ELF-1 (cell line): ENCODE results near the gene LCP1.
A peak's percentile ranks its signal among the peaks of the same experiment; 100 is the strongest.

Source experiments
- DNase-seq: peaks from one replicate; pipeline ENCODE4 v3.0.0-alpha.2; 2016; ENCODE audit warnings: low read depth, low spot score

Gene LCP1

DNA sequence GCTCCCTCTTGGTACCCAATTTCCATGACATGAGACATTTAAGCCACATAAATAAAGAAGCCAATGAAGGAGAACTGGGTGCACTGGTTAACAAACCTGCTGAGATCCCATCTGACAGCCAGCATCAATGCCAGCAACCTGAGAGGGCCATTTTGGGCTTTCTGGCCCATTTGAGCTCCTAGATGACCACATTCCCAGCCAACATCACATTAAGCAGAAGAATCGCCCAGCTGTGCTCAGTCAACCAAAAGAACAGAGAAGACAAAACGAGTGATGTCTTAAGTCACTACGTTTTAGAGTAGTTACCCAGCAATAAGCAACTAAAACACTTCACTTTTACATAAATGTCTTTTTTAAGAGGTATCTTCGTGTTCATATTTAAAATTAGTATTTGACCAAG is 21.9 kb downstream of the LCP1 start:
- DNase-seq, result no peak

DNA sequence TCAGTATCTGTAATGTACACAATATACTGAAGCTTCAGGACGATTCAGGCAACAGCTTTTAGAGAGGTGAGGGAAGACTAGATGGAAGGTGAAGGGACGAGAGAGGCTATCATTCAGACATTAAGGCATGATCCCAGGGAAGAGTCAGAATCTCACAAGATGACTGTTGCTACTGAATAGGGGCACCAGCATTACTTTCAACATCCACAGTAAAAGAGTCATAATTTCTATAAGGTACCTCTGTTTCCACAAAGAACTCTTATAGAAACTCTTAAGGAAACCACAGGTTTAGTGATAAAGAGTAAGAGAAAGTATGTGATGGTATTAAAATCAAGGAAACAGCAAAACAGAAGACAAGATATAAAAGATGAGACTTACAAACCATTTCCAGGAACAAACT is 23.0 kb downstream of the LCP1 start:
- DNase-seq, result no peak

DNA sequence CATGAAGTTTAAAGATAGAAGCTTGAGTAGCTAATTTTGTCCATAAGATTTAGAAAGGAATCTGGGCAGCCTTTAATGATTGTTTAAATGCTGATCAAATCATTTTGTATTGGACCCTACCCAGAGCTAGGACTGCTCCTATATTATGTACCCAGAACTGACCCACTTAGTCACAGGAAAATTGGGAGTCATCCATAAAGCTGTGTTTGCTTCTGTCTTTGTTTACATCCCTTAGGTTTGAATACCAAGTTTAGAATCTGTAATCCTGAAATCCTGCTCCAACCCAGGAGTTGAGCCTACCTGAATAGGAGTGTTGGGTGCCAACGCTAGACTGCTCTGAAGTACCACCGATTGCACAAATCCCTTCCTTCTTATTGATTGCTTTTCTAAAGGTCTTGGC is 23.8 kb downstream of the LCP1 start:
- DNase-seq, result no peak

DNA sequence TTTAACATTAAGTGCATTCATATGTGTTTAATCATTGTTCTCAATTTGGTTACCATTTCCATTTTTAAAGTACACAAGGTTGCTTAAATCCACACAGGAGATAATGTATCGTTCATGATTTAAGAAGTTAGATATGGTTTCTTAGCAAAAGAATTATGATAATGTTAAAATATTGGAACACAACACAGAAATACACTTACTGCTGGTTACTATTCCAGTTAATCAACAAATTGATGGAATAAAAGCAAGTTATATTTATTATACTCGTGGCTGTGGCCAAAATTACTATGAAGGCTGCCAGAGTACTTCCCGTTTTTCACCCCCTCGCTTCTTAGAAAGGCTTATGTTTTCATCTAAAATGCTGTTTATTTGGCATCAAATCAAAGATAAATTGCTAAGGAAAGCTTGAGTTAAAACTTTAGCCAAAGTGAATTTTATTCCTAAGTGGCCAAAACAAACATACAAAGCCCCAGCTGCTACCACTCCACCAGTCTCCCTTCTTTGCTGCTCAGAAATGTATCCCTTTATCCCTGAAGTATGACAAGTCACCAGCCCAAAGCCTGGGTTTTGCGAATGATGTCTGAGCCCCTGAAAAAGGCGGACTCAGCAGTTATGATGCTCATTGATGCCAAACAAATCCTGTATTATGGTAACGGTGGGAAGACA is 27.7 kb downstream of the LCP1 start:
- DNase-seq, result no peak

DNA sequence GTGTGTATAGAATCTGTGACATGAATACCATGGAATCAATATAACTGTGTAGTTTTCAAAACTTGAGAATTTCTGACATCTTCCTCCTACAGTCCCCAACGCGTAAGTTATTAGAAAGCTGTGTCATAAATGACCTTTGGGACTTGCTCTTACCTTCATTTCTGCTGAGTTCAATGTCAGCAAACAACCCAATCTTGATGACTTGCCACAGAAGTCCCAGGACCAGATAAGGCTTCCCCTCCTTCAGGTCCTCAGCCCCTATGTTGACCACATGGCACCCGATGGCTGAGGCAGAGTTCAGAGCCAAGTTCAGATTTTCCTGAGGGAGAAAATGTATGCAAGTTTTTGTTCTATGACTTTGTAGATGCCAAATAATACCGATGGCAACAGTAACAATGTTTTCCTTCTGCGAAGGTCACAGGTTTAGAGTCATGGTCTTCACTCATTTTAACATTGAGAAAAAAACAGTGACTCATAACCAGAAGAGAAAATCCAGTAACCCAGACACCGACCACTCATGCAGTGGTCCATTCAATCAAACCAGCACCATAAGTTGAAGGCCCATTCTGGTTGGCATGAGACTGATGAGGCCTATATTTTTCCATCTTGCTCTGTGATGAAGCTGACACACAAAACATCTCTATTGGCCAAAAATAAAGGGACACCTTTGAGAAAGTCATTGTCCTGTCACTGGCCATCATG is 29.2 kb downstream of the LCP1 start:
- DNase-seq, result no peak

DNA sequence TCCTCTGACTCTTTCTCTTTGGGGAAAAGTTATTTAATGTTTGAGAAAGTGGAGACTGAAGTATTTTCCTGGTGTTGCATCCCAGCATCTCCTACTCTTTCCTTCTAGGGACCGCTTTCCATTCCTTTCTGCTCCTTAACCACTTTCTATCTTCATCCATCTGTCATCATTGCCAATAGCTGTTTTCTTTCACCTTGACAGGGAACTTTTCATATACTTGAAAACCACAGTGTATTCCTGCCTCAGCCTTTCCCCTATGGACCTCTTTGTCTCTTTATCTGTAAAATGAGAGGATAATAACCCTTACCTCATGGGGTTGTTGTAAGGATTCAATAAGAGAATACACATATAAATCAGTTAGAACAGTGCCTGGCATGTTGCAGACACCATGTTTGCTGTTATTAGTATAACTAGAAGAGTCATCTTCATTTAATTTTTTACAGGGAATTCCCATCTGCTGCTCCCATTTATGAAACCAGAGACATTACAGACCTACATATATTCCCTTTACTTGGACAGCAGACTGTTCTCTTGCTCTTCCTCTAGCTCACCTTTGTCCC is 31.8 kb downstream of the LCP1 start:
- DNase-seq, result no peak

DNA sequence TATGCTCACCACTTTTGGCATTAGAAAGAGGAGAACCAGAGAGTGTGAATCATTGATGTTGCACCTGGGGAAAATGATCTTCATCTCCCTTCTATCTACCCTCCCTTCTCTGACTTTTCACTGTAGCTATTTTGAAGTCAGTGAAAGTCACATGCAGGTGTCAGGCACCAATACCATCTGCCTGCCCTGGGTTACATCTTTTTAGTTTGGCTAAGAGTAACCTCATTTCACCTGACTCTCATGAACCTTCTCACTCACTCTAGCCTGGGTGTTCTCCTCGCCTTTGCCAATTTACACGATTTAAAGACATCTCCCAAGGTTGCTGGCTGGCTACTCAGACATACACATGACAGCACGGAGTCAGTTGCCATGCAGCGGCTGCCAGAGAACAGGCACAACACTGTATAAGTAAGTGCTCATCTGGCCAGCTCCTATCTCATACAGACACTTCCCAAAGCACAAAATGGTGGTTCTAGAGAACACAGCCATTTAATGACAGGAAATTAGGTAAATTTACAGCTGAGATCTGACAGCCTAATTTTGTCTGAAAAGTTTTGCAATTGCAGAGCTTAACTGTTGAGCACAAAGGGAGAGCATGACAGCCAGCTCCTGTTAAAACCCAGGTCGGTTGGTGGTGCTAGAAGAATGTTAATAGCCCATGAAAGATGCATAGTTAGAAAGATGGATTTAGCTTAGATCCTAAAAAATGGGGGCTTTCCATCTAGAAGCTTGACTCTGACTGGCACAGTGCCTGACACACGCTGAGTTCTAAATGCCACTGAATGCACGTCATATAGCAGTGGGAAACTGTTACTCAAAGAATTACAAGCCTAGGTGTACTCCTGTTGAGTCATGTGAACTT is 32.5 kb downstream of the LCP1 start:
- DNase-seq, result no peak

DNA sequence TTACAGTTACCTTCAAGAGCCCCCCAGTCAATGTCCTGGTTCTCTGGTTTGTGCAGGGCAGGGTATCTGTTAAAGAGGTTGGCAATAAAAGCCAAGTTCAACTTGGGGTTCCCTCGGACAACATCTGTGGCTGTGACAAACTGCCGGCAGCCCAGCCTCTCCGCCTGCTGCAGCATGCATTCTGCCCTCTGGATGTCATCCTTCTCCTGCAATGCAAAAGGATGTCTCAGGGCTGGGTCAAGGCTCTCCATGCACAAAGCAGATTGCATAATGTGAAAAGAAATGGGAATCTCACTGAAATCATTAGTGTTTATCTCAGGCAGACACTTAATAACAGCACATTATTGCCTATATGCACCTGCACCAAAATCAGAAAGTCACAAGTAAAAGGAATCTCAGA is 35.1 kb downstream of the LCP1 start:
- peak; percentile 19 for DNase-seq

DNA sequence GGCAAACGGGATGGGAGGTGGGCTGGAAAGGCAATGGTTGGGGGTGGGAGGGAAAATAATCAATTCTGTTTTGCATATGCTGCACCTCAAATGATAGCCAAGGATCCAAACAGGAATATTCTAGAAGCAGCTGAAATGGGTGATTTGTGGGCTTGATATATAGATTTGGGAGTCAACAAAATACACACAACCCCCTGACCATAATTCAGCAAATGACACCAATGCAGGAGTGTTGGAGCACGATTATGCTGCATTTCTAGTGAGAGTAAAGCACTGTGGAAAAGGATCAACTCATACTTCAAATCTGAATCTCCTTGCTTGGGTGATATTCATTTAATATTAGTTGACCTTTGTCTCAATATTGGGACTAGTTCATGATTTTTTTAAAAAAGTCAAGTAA is 36.0 kb downstream of the LCP1 start:
- no peak for DNase-seq

DNA sequence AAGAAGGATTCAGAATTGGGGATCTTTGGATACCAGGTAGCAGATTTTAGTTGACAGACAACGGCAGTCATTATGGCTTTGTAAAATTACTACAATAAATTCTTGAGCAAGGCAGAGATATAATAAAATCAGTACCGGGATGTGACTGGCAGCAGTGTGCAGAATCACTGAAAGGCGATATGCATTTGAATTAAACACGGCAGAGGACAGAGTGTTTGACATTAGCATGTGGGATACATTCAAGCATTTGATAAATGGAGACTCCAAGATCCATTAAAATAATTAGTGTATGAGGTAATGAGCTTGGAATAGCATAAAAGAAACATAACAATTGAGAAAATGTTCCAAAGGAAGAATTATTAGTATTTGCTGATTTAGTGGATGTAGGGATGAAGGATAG is 36.8 kb downstream of the LCP1 start:
- no peak for DNase-seq

DNA sequence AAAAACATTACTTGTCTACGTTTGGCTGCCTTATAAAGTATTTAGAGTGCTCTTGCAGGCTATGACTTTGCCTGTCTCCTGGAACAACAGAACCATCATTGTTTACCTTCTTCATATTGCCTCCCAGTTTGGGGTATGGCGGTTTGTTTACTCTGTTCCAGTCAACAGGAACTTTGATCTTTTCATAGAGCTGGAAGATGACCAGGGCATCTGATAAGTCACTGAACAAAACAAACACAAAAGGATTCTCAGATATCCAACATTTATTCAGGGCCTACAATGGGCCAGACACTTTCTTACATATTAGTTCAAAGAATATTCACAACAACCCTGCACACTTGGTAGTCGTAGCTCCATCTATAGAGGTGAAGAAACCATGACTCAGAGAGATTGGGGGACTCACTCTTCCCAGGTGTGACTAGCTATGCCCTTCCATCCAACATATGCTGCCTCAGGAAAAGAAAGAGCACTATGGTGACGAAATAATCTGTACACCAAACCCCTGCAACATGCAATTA is 38.7 kb downstream of the LCP1 start:
- no peak for DNase-seq

DNA sequence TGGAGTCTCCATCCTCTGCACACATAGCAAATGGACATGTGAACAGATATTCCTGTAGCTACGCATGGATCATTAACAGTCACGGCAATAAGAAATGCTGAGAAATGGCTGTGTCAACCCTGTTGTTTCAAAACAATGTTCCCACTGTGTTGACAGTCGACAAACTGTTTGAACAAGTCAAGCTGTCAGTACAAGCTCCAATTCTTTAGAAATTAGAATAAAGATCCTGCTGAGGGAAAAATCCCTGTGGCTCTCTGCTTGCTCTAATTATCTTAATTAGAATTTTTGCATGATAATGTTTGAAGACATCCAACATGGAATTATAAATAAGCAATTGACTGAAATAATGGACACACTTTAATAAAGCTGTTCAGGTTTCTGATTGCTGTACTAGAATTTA is 39.2 kb downstream of the LCP1 start:
- DNase-seq, result no peak

DNA sequence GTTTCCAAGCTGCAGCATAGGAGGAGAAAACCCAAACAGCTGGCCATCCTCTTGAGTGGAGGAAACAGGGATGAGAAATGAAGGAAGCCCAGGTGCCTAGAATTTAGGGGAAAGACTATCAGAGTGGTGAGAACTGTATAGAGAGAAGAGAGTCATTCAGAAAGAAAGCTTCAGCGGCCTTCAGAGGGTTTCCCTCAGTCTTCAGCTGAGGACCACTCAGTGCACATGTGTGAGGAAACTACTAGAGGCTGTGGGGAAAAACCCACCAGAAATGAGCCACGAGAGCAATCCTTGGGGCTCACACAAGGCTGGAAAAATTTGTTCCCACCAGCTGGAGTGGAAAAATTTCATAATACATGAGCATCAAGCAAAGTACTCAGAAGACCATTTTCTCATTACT is 41.9 kb downstream of the LCP1 start:
- DNase-seq, result no peak

DNA sequence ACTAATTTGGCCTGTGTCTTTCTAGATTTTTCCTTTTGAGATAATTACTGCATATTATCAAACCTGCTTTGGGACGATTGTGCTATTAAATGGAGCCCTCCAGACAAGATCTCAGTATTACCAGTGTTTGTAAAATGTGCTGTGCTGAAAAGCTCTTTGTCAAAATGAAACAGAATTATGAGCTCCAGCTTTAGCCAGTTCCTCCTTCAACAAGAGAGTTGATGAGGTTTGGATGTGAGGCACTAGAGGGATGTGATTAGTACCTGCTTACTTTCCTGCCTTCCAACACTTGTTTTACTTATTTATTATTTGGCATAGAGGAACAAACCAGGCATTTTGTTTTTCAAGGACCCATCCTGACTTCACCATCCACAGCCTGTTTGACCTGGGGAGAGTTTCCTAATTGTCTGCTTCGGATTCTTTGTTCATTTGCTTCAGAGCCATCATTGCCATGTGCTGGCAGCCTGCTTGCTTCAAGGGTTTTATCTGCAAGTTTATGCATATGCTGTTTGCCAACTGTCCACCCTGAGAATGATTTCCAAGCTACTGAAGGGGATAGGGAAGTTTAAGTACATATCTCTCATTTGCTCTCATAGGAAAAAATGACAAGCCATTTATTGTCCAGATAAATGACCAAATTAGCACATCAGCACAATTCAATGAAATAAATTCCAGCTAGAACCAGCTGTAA is 44.2 kb downstream of the LCP1 start:
- no peak for DNase-seq

DNA sequence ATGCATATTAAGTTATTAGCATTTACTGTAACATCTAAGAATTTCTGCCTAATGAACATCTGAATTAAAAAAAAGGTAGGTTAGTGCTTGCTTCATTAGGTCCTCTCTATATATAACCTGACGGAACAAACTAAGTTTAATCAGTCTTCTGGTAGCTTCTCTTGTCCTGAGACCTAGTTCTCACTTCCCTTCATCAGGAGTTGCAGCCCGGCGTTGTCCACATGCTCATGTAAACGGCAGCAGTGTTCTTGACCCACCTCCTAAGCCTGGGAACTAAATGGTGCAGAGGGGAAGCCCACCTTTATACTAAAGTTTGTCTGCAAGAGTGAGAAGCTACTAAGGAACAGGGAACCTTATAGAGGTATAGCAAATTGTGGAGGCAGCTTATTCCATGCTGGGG is 45.3 kb downstream of the LCP1 start:
- DNase-seq, result no peak

DNA sequence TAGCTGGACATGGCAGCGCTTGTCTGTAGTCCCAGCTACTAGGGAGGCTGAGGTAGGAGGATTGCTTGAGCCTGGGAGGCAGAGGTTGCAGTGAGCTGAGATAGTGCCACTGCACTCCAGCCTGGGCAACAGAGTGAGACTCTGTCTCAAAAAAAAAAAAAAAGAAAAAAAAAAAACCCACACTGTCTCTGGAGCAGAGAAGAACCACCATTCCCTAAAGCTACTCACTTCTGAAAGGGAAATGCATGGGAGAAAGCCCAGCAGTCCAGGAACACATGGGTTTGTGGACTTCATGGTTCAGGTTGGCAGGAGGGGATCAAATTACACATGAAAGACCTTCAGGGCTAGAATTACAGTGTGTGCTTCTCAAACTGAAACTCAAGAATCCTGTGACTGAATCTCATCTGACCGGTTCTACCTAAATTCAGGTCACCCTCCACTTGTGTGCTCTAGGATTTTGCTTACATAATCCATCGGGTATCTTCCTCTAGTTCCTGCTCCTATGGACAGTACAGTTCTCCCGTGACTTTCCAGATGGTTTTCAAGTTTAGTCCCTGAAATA is 46.9 kb downstream of the LCP1 start:
- DNase-seq, result peak; percentile 87

DNA sequence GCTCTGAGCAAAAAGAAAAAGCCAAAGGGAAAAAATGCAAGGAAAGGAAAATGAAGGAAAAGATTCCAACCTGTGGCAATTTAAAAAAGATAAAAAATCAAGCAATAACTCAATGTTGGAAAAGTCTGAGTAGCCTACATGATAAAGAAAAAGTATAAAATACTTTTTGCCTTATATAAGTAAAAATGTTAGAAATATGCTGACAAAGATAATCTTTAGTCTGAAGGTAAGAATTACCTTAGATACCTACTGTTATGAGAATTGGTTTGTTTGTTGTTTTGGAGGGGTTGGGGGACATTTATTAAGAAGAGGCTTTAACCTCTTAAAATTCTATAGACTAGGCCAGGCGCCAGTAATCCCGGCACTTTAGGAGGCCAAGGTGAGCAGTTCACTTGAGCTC is 47.5 kb downstream of the LCP1 start:
- DNase-seq, result no peak

DNA sequence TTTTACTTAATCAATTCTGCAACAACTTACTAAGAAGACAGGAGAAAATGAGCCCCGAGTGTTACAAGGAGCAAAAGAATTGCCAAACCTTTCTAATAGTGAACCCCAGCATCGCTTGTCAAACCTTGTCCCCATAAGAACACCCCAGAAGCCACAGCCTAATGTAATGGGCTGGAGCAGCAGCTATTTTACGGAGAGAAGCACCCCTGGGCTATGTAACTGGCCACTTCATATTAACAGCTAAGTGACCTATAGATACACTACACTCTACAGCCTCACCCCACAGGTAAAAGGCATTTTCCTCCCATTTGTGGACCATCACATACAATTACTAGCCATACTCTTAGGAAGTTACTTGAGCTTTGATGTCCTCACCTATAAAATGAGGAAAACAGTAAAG is 49.9 kb downstream of the LCP1 start:
- DNase-seq, result no peak

DNA sequence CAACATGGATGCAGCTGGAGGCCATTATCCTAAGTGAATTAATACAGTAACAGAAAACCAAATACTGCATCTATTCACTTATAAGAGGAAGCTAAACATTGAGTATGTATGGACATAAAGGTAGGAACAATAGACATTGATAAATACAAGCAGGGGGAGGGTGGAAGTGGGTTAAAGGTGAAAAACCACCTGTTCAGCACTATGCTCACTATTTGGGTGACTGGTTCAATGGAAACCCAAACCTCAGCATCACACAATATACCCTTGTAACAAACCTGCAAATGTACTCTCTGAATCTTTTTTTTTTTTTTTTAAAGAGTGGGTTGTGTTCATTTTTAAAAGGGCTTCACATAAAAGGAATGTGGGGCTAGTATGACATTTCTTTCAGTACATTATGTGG is 50.3 kb downstream of the LCP1 start:
- no peak for DNase-seq

DNA sequence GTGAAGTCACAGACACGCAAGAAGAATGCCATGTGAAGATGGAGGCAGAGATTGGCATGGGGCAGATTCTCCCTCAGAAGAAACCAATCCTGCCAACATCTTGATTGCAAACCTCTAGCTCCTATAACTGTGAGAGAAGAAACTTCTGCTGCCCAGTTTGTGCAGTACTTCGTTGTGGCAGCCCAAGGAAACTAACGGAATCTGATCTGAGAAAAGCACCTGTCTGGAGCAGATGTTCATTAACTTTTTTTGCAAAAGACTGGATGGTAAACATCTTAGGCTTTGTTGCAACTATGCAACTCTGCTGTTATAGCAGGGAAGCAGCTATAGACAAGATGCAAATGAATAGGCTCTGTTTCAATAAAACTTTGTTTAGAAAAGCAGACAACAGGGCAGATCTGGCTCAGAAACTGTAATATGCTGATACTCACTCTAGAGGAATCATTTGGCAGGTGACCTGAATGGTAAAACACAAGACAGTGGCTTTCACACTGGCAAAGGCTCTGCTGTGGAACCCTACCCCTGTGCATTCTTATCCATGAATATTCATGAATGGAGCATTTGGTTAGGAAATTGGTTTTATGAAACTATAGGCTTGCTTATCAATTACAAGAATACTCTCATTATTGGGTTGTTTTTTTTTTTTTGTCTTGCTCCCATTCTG is 51.9 kb downstream of the LCP1 start:
- DNase-seq, result no peak

DNA sequence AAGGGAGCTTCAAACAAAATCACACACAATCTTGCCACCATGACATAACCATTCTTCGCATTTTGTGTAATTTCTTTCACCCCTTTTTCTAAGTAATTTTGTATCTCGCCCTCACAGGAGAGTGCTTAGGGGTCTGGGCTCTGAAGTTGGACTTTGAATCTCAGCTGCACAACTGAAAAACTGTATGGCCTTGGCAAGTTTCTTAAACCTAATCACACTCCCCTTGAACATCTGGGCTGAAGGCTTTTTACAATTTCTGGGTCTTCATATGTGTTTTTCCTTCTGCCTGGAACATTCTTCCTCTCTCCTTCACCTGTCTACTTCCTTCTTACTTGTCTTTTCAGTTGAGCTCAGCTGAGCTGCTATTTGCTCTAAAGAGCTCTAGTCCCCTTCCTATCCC is 52.9 kb downstream of the LCP1 start:
- DNase-seq, result no peak
